GM12872 (cell line): Measurements from ENCODE around the gene ASB16.

Source experiments
- TF ChIP-seq, protein P1 (sequence below): IDR thresholded peaks from 3 replicates; pipeline ENCODE4 v1.5.1; 2011; ENCODE audit warnings: low read depth, mild to moderate bottlenecking, low read length, moderate library complexity; ENCODE audit not compliant: insufficient read depth

ASB16 gene

DNA sequence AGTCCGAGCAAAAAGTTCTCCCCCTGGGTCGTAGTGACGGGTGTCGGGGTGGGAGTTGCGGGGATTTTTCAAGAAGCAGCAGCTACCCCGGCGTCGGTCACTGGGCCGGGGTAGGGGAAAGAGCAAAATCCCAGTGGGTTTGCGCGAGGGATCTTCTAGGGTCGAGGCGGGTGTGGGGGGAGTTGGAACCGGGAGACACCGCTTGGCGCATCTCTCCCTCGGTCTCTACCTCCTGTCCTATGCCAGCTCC lies 51.3 kb downstream of the ASB16 start:
- TF ChIP-seq, protein P1, sequence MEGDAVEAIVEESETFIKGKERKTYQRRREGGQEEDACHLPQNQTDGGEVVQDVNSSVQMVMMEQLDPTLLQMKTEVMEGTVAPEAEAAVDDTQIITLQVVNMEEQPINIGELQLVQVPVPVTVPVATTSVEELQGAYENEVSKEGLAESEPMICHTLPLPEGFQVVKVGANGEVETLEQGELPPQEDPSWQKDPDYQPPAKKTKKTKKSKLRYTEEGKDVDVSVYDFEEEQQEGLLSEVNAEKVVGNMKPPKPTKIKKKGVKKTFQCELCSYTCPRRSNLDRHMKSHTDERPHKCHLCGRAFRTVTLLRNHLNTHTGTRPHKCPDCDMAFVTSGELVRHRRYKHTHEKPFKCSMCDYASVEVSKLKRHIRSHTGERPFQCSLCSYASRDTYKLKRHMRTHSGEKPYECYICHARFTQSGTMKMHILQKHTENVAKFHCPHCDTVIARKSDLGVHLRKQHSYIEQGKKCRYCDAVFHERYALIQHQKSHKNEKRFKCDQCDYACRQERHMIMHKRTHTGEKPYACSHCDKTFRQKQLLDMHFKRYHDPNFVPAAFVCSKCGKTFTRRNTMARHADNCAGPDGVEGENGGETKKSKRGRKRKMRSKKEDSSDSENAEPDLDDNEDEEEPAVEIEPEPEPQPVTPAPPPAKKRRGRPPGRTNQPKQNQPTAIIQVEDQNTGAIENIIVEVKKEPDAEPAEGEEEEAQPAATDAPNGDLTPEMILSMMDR = no peak

DNA sequence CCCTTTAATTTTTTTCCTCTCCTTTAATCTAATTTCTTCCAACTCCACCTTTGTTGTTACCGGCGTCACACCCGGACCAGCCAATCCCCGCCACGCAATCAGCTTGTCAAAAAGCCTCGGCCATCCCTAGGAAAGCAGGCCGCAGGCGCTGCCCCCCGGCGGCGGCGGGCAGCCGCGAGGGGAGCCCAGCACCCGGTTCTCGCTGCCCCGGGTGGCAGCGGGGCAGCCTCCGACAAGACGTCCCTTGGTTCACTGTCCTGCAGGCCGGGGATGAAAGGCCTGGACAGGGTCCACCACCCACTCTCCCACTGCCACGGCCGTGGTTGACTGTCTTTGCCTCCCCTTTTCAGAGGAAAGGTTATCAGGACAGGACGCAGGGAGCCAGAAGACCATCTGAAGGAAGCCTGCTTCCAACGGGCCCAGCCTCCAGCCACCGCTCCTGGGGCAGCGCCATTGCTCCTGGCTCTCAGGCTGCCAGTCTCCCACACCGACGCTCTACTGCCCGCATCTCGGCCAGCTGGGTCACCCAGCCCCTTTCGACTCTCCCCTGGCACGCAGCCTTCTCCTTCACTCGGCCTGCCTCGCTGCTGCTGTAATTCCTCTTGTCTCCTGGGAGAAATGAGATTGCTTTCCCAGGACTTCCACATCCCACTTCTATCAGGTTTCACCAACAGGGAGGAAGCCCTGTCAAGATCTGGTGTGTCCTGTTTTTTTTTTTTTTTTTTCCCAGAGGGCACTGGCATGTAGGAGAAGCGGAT lies 51.8 kb downstream of the ASB16 start:
- TF ChIP-seq, protein P1 = peak; percentile 24; the same call in 1 of the 3 replicates

DNA sequence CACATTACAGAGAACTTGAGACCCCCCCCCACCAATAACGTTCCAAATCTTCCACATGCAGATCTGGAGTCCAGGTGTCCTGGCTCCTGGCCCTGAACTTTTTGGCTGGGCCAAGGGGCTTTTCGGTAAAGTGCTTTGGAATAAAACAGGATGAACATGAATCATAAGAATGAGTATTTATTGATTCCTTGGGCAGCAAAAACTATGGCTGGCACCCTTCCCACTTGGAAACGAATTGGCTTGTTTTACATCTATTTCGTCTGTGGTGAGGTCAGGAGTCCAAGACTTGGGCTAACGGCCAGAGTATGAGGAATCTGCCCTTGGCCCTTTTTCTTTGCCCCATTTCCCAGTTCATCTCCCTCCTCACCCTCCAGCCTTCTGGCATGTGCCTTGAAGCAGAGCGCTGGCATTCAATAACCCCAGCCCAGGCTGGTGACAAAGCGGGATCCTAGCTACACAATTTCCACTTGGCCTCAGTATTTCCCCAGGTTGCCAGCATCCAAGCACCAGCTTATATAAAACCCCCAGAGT lies 53.1 kb downstream of the ASB16 start:
- TF ChIP-seq, protein P1 = no peak
